Panc1 (cell line): ENCODE measurements around the gene PTGDR2. TPM values are rescaled to one million over a fixed set of nuclear protein-coding genes. Genes with fewer than 3 reads are reported as not detected.

ENCODE experiments used
- ATAC-seq: fragments of 200-7000 bp; cut with Tn5 transposase; 2 replicates; pipeline ENCODE4 v1.9.1; 2020; ENCODE audit warnings: mild to moderate bottlenecking, moderate library complexity
- BruUV-seq: library from RNA; stranded (reverse); fragments of 400-500 nt; replicated peaks from 2 replicates; lab custom pipeline; 2021; lab: Mats Ljungman, UMichigan
- CTCF ChIA-PET: fragments of 300-600 bp; sonication (Branson Sonifier 250); formaldehyde crosslinking; loops from one replicate; lab custom pipeline; 2022; ENCODE audit warnings: antibody characterized with exemption; lab: Charles Lee
- POLR2A ChIA-PET: fragments of 300-600 bp; sonication (Branson Sonifier 250); formaldehyde crosslinking; loops from one replicate; lab custom pipeline; 2022; ENCODE audit warnings: antibody characterized with exemption; lab: Charles Lee
- DNase-seq: peaks from one replicate; pipeline ENCODE4 v3.0.0-alpha.2; 2010; ENCODE audit warnings: low read depth, low spot score
- H3K27ac ChIP-seq: 2 replicates; pipeline ENCODE4 v1.5.1; 2011; ENCODE audit warnings: mild to moderate bottlenecking, low read length, inconsistent platforms
- H3K27me3 ChIP-seq: fragments of 200-500 bp; sonication (Bioruptor generic); 2 replicates; pipeline ENCODE4 v1.6.0; 2014; ENCODE audit warnings: low read length, inconsistent platforms; ENCODE audit not compliant: control insufficient read depth, insufficient read depth
- H3K36me3 ChIP-seq: fragments of 200-500 bp; sonication (Bioruptor generic); 2 replicates; pipeline ENCODE4 v1.5.1; 2014; ENCODE audit warnings: inconsistent platforms, mild to moderate bottlenecking, low read length, moderate library complexity; ENCODE audit not compliant: control insufficient read depth, insufficient read depth
- H3K4me1 ChIP-seq: 2 replicates; pipeline ENCODE4 v1.5.1; 2011; ENCODE audit warnings: inconsistent platforms, mild to moderate bottlenecking, low read length, moderate library complexity; ENCODE audit not compliant: control insufficient read depth, insufficient read depth
- H3K4me3 ChIP-seq, 2 experiments: 2 replicates each; pipeline ENCODE4 v1.5.1; 2011 to 2012; ENCODE audit warnings: low read depth in 2 of 2, low read length in 2 of 2, mild to moderate bottlenecking in 2 of 2, inconsistent platforms in 1 of 2, moderate library complexity in 1 of 2
- H3K9me3 ChIP-seq: fragments of 200-500 bp; sonication (Bioruptor generic); 2 replicates; pipeline ENCODE4 v1.5.1; 2014; ENCODE audit warnings: low read depth, mild to moderate bottlenecking, inconsistent platforms, low read length, moderate library complexity; ENCODE audit not compliant: control insufficient read depth, insufficient read depth
- CTCF ChIP-seq: fragments of 450-650 bp; IDR thresholded peaks from 2 replicates; pipeline ENCODE4 v1.5.1; 2017; ENCODE audit warnings: mild to moderate bottlenecking
- POLR2AphosphoS5 ChIP-seq: IDR thresholded peaks from 2 replicates; pipeline ENCODE4 v1.6.1; 2012; ENCODE audit warnings: mild to moderate bottlenecking, low read depth, low read length, moderate library complexity
- SIN3A ChIP-seq: IDR thresholded peaks from 2 replicates; pipeline ENCODE4 v1.6.1; 2012; ENCODE audit warnings: low read depth, mild to moderate bottlenecking, low read length, moderate library complexity, borderline replicate concordance; ENCODE audit not compliant: insufficient read depth
- TCF7L2 ChIP-seq: IDR thresholded peaks from 2 replicates; pipeline ENCODE4 v1.6.1; 2011; ENCODE audit warnings: mild to moderate bottlenecking, low read depth, low read length, inconsistent platforms
- in situ Hi-C: cut with HindIII; loops from 2 replicates; pipeline ENCODE4 v1.10.0; 2016; ENCODE audit warnings: low sequenced_read_pairs, low pct_unique_long_range_greater_than_20kb
- intact Hi-C: fragments of 100-400 bp; cut with micrococcal nuclease; formaldehyde crosslinking; loops from one replicate; pipeline ENCODE4 v1.10.0; 2022; ENCODE audit not compliant: unreplicated experiment
- total RNA-seq: library from RNA; stranded (reverse); gene quantifications from one replicate; pipeline ENCODE4 v1.2.1, GENCODE V29; 2021; ENCODE audit not compliant: unreplicated experiment
- TF ChIP-seq, protein P1 (sequence below), 2 experiments: IDR thresholded peaks; 2 replicates each; pipeline ENCODE4 v1.6.1; 2011 to 2012; ENCODE audit warnings: low read depth in 2 of 2, control low read depth in 1 of 2, low read length in 1 of 2, mild to moderate bottlenecking in 1 of 2, moderate library complexity in 1 of 2; ENCODE audit not compliant: insufficient read depth in 1 of 2

Gene PTGDR2
- total RNA-seq, 1 experiment from 2014 or later, result not detected

- H3K4me1 ChIP-seq, result peaks cover 25% of the 10 kb centered on the region
- in situ Hi-C loops (no loop called here), intact Hi-C loops (no loop called here)
- H3K36me3 ChIP-seq, result no peaks in the 10 kb centered on the region; the same call in none of the 2 replicates
- no peaks in the 10 kb centered on the region for H3K27me3 ChIP-seq
- H3K27ac ChIP-seq, result peak overlapping the region; percentile 92
- no TSS peak for BruUV-seq
- TF ChIP-seq, protein P1, sequence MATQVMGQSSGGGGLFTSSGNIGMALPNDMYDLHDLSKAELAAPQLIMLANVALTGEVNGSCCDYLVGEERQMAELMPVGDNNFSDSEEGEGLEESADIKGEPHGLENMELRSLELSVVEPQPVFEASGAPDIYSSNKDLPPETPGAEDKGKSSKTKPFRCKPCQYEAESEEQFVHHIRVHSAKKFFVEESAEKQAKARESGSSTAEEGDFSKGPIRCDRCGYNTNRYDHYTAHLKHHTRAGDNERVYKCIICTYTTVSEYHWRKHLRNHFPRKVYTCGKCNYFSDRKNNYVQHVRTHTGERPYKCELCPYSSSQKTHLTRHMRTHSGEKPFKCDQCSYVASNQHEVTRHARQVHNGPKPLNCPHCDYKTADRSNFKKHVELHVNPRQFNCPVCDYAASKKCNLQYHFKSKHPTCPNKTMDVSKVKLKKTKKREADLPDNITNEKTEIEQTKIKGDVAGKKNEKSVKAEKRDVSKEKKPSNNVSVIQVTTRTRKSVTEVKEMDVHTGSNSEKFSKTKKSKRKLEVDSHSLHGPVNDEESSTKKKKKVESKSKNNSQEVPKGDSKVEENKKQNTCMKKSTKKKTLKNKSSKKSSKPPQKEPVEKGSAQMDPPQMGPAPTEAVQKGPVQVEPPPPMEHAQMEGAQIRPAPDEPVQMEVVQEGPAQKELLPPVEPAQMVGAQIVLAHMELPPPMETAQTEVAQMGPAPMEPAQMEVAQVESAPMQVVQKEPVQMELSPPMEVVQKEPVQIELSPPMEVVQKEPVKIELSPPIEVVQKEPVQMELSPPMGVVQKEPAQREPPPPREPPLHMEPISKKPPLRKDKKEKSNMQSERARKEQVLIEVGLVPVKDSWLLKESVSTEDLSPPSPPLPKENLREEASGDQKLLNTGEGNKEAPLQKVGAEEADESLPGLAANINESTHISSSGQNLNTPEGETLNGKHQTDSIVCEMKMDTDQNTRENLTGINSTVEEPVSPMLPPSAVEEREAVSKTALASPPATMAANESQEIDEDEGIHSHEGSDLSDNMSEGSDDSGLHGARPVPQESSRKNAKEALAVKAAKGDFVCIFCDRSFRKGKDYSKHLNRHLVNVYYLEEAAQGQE (IDR thresholded peaks at IDR 0.05; ENCODE audit: insufficient read depth in 1 of 2, low read depth in 2 of 2, low read length in 1 of 2), result no peak
- no peak for TF ChIP-seq TCF7L2
- TF ChIP-seq SIN3A, result 0 out of 2 replicates have a peak, but pooled peaks have one; percentile 21
- no peaks in the 10 kb centered on the region for H3K9me3 ChIP-seq
- ATAC-seq (no peak; the same call in 1 of the 2 replicates), DNase-seq (no peak)
- H3K4me3 ChIP-seq, result peak overlapping the region; percentile 89 to 91
- ChIA-PET POLR2A (interaction anchor here (0.5 kb wide), 1 partner anchor 41 kb away, joined by 3 read pairs; no protein-coding TSS in a partner anchor), CTCF (no interaction called here)
Observed at GRCh38 chr11:60842668-60843600, 12.8 kb downstream of the PTGDR2 start.

DNA sequence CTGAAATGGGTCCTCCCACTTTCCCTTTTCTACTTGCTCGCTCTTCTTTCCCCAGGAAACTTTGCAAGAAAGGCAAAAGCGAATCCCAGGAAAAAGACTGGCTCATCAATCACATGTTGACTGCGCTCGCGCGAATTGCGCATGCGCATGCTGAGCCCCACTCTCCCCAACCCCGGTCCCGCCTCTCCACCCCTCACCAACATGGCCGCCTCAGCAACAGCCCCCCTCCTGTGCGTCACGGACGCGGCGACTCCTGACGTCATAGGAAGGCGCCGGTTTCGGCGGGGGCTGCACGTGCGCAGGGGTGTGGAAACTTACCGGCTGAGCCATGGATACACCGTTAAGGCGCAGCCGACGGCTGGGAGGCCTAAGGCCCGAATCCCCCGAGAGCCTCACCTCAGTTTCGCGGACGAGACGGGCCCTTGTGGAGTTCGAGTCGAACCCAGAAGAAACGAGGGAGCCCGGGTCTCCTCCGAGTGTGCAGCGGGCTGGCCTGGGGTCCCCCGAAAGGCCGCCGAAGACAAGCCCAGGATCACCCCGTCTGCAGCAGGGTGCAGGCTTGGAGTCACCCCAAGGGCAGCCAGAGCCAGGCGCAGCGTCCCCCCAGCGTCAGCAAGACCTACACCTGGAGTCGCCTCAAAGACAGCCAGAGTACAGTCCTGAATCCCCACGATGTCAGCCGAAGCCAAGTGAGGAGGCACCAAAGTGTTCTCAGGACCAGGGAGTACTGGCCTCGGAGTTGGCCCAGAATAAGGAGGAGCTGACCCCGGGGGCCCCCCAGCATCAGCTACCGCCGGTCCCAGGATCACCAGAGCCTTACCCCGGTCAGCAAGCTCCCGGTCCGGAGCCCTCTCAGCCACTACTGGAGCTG, 13.7 kb downstream of the PTGDR2 start, which contains the start of gene CCDC86:
Gene CCDC86 (plus strand): TSS at position 317 of the 871 bp plus-strand sequence. CDS start 12 bp downstream, at position 329.
- Histone ChIP-seq H3K36me3 (no peaks in the 10 kb centered on the region; the same call in 1 of the 2 replicates), H3K4me1 (peaks cover 25% of the 10 kb centered on the region), H3K27me3 (no peaks in the 10 kb centered on the region), H3K4me3 (peak within 1 kb of the TSS; percentile 89 to 91), H3K9me3 (no peaks in the 10 kb centered on the region), H3K27ac (peak within 1 kb of the TSS; percentile 92)
- CTCF ChIA-PET, result no interaction called here
- no TSS peak for BruUV-seq
- TF ChIP-seq CTCF (no peak), POLR2AphosphoS5 (peak; percentile 89), TCF7L2 (no peak), SIN3A (peak; percentile 99)
- intact Hi-C loops (no loop called here), in situ Hi-C loops (no loop called here)
- POLR2A ChIA-PET, result interaction anchor here (0.5 kb wide), 1 partner anchor 42 kb away, joined by 3 read pairs; no protein-coding TSS in a partner anchor
- peak; percentile 93 for ATAC-seq
- DNase-seq, result peak; percentile 71
